HG03460 (cell line): Measurements from ENCODE around the gene ANXA8.

Source experiments
- ATAC-seq: cut with Tn5 transposase; IDR thresholded peaks from one replicate; pipeline ENCODE4 v1.9.1; 2021; ENCODE audit not compliant: unreplicated experiment

The ANXA8 gene

DNA sequence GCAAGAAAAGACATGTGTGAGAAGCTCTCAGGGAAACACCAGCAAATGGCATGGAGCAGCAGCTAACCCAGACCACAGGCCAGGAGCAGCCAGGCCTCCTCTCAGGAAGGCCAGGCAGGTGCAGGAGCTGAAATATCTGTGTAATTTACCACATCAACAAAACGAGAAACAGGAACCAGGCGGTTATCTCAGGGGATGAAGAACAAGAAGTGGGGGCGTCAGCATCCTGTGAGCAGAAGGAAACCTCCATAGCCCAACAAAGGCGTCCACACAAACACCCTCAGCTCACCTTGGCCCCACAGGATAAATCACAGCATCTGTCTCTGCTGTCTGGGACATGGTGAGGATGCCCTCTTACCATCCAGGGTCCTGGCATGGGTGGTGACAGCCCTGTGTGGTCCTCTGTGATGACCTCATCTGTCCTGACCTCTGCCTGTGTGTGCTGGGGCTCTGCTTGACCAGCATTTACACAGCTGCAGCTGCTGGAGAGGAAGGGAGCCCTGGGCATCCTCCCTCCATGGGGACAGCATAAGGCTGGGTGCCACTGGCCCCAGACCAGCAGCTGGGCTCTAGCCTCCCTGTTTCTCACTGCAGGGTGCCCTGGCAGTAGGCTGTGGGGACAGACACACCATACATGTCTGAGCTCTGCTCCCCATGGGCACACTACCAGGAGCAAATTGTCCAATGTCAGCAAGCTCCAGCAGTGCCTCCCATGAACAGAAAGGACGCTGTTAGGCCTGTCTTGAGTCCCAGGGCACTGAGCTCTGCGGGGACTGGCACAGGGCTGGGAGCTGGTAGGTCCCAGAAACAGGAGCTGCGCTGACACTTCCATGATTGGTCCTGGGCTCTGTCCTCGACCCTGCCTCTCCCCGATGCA is 34.6 kb downstream of the ANXA8 start:
- no peak for ATAC-seq

DNA sequence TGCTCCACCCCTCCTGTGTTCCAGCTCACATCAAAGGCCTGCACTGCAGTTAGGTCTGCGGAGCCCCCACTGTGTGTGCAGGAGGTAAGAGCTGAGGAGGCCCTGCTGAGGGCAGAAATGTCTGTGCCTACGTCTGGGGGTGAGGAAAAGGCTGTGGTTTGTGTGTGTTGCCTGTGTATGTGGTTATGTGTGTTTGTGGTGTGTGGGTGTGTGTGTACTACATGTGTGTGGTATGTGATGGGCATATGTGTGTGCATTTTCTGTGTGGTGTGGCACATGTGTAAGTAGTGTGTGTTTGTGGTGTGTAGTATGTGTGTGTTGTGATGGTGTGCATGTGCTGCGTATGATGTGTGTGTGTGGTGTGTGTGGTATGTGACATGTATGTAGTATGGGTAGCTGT is 36.2 kb downstream of the ANXA8 start:
- no peak for ATAC-seq

- ATAC-seq: no peak
Observed at GRCh38 chr10:47447209-47447608, 36.7 kb downstream of the ANXA8 start.

DNA sequence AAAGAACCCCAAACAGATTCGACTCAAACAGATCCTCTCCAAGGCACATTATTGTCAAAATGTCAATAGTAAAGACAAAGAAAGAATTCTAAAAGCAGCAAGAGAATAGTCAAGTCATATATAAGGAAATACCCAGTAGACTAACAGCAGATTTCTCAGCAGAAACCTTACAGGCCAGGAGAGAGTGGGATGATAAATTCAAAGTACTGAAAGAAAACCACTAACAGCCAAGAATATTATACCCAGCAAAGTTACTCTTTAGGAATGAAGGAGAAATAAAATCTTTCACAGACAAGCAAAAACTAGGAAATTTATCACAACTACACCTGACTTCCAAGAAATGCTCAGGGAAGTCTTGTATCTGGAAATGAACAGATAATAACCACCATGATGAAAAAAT is 38.2 kb downstream of the ANXA8 start:
- no peak for ATAC-seq

DNA sequence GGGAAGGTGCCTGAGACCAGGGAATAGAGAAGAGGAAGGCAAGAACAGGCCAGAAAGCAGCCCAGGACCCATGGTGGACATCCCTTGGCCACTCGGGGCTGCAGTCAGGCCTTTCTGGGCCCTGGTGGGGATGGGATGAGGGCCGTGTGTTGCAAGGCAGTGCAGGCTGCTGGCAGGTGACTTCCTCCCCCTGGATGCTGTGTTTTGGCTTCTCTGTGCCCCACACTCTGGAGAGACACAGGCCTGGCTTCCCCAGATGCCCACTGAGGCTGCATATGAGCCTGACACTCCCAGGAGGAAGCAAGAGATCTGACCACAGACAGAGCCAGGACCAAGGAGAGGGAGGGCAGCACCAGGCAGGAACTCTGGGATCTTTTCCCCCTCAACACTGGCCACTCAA is 39.9 kb downstream of the ANXA8 start:
- ATAC-seq: no peak

GRCh38 chr10:47443145-47443544 is 40.8 kb downstream of the ANXA8 start:
- ATAC-seq: no peak

DNA sequence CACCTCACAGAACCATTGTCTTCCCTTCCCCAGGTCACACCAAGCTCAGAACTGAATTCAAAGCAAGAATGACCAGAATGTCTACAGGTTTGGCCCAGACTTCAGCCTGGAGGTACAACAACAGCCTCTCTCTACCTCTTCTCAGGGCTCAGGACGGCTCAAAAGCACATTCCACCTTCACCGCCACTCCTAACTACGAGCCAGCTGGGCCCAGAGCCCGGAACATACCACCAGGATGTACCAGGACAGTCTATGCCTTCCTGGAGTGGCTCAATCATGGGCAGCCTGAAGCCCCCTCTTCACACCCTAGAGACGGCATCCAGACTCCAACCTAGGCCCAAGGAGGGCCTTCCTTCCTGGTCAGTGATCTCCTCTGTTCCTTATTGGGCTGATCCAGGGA is 41.6 kb downstream of the ANXA8 start:
- ATAC-seq: no peak

- no peak for ATAC-seq
Observed at GRCh38 chr10:47441938-47442337, 42.0 kb downstream of the ANXA8 start.

GRCh38 chr10:47440207-47440606 is 43.7 kb downstream of the ANXA8 start:
- no peak for ATAC-seq

- no peak for ATAC-seq
Observed at GRCh38 chr10:47438857-47439474, 44.9 kb downstream of the ANXA8 start.

DNA sequence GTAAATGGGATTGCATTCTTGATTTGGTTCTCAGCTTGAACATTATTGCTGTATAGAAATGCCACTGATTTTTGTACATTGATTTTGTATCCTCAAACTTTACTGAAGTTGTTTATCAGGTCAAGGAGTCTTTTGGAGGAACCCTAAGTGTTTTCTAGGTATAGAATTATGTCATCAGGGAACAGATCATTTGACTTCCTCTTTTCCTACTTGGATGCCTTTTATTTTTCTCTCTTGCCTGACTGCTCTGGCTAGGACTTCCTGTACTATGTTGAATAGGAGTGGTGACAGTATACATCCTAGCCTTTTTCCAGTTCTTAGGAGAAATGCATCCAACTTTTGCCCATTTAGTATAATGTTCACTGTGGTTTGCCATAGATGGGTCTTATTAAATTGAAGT is 48.8 kb downstream of the ANXA8 start:
- no peak for ATAC-seq

- ATAC-seq: no peak
Observed at GRCh38 chr10:47425813-47426419, 58.0 kb downstream of the ANXA8 start.

DNA sequence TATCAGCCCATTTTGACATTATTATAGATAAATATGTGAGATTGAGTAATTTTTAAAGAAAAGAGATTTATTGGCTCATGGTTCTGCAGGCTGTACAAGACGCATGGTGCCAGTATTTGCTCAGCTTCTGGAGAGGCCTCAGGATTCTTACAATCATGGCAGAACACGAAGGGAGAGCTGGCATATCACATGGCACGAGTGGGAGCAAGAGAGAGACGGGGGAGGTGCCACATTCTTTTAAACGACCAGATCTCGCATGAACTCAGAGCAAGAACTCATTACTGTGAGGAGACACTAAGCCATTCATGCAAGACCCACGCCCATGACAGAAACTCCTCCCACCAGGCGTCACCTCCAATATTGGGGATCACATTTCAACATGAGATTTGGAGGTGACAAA is 59.7 kb downstream of the ANXA8 start:
- ATAC-seq: no peak

- no peak for ATAC-seq
Observed at GRCh38 chr10:47423476-47423875, 60.4 kb downstream of the ANXA8 start.

- ATAC-seq: no peak
Observed at GRCh38 chr10:47421057-47421952, 62.6 kb downstream of the ANXA8 start.

GRCh38 chr10:47420305-47421056 is 63.4 kb downstream of the ANXA8 start:
- no peak for ATAC-seq

DNA sequence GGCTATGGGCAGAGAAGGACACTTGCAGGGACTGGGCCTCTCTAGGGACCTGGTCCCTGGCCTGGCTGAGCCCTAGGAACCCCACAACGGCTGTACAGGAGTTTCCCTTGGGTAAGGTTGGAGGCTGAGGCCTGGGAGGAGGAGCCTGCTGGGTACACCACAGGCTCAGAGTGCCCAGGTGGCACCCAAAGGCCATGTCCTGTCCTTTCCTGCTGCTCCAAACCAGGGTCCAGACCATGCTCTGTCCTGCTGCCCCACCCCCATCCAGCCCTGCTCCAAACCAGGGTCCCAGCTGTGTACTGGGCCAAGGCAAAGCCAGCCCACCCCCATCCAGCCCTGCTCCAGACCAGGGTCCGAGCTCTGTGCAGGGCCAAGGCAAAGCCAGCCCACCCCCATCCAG is 64.5 kb downstream of the ANXA8 start:
- ATAC-seq: no peak

DNA sequence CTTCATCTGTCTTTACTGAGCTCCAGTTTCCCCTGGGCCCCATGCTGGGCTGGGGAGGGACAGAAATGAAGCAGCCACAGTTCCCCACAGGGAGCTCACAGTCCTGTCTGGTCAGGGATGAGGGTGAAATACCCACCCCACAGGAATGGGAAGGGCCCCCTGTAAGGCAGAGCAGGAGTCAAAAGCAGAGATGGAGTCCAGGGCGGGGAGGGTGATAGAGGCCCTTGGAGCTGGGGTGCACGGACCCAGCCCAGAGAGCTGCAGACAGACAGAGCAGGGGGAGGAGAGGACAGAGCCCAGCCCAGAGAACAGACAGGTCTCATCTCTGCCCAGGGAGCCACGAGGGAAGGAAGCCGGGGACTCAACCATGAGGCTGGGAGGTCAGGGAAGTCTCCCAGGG is 64.9 kb downstream of the ANXA8 start:
- ATAC-seq: no peak

GRCh38 chr10:47418321-47418720 is 65.6 kb downstream of the ANXA8 start:
- no peak for ATAC-seq
